SKM-1 (cell line): ENCODE results near the gene EXOC6B.
A peak's percentile ranks its signal among the peaks of the same experiment; 100 is the strongest.

Experiments
- DNase-seq: peaks from one replicate; lab custom pipeline; 2025; ENCODE audit not compliant: unreplicated experiment; lab: John Stamatoyannopoulos, UW

EXOC6B gene

DNA sequence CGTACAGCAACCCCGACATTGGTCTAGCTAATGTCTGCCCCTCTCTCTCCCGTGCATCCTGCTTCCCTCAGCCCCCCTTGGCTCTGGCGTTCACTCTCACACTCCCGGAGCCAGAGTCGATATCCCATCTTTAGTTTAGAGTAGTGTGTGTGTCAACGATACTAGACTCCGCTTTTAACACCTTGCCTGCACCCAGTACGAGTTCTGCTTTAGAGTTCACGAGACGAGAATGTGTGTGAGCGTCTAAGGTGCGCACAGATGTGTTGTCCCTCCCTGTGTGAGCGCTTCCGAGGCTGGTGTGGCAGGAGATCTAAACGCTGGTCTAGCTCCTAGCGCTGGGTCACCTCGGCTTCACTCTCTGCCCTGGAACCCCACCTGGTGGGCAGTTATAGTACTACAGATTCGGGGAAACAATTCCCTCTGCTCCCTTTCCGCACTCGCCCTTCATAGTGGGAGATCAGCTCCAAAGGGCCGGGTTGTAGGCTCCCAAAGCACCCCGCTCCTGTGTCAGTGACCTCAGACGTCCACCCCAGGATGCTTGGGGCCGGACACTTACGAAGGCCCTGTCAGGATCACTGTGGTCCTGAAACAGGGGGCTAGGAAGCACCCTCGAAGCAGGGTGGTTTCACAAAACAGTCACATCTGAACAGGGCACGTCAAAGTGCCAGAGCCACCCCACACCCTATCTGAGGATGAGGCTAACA is 675.5 kb downstream of the EXOC6B start:
- DNase-seq: peak; percentile 26

DNA sequence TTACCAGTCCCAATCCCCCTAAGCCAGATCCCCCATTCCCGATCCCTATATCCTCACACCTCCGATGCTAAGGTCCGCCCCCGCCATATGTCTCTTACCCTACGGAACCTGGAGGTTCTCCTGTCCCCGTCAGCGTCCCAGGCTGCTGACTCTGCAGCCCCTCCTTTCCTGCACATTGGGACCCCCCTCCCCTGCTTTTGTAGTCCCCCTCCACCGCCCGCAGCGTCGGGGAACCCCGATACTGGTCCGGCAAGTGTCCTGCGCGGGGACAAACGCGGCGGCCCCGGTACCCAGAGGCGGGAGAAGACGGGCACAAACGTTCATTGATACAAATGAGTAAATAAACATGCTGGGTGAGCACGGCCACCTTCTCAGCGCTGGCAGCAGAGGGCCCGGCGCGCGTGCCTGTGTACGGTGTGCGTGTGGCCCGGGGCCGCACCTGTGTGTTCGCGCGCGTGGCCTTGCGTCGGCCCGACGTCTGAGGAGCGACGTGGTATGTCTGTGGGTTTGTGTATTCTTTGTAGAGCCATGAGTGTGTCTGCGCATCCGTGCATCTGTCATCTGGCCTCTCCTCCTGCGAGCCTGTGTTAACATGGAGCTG is 676.2 kb downstream of the EXOC6B start:
- DNase-seq: no peak

DNA sequence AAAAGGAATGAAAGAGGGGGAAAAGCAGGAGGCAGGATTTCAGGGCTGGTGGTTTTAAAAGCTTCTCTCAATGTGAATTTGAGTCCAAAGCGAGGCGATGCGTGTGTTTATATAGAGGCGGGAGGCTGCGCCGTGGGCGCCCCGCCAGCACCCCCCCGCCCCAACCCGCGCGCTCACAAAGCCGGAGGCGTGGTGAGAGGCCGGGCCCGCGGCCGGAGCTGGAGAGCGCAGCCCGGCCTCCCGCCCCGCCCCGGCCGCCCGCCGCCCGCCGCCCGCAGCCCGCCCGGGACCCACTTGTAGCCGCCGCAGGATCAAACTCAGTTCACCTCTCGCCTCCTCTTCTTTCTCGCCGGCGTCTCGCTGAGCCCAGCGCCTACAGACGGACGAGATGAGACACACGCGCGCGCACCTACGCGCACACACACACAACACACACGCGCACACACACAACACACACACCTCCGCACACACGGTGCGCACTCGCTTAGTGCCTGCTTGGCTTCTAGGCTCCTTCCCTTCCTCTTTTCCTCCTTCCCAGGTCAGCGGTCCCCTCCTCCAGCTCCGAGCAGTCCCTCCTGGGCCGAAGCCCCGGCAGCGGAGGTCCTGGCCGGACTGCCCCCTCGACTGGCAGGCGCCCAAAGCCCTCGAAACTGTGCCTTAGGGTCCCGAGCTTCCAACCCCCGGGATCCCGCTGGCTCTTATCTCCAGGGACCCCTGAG is 676.8 kb downstream of the EXOC6B start:
- DNase-seq: no peak

DNA sequence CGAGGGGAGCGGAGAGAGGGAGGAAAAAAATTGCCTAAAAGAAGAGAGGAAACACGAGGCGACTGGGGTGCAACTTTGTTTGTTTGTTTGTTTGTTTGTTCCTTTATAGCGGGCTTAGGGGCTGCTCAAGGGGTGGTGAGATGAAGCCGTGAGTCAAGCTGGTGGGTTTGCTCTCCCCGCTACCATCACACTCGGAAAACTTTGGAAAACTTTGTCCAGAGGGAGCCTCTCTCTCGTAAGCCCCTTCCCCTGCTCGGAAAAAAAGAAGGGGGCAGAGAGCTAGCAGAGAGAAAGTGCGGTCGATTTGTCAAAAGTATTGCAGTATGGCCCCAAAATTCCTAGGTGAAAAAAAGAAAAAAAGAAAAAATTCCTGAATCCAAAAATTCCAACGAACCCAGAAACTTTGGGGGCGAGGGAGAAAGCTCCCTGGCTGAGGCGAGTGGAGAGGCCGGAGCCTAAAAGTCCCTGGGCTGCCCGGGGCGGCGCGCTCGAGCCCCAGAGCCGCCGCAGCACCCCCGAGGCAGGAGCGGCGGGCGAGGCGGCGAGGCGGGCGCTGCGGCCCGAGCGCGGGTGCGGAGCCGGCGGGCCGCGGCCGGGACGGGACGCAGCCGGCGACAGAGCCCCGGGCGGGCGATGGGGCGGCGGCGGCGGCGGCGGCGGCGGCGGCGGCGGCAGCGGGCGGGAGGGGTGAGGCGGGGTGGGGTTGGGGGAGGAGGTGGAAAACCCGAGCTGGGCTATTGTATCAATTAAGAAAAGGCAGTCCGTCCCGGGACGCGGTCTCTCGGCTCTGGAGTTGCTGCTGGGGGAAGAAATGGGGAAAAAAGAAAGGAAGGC is 677.6 kb downstream of the EXOC6B start:
- DNase-seq: no peak

DNA sequence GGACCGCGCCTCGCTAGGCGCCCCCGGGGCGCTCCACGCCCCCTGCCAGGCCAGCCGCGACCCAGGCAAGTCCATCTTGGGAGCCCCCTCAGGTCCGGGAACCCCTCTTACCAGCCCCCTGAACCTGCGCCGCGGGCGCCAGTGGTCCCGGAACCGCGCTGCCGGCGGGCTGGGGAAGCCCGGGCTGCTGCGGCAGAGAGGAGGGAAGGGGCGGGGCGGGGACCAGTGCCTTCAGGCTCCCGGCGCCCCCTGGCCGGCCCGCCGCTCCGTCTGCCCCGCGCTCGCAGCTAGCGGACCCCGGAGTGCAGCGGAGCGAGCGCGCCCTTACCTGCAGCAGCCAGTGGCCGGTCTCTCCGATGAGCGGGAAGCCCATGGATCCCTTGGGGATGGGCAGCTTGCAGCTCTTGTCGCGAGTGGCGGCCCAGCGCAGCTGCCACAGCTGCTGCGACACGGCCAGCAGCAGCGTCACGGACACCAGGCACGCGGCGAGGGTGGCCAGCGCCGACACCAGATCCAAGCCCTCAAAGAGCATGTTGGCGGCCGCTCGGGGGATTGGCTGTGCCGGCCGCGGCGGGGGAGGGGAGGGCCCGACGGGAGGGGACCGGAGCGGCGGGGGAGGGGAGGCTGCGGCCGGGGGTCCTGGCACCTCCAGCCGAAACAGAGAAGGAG is 678.4 kb downstream of the EXOC6B start, which contains the start of gene CYP26B1:
TSS of gene CYP26B1 (minus strand) at position 560 of the 669 bp plus-strand sequence. CDS start at position 532, 28 bp downstream.
- no peak for DNase-seq

DNA sequence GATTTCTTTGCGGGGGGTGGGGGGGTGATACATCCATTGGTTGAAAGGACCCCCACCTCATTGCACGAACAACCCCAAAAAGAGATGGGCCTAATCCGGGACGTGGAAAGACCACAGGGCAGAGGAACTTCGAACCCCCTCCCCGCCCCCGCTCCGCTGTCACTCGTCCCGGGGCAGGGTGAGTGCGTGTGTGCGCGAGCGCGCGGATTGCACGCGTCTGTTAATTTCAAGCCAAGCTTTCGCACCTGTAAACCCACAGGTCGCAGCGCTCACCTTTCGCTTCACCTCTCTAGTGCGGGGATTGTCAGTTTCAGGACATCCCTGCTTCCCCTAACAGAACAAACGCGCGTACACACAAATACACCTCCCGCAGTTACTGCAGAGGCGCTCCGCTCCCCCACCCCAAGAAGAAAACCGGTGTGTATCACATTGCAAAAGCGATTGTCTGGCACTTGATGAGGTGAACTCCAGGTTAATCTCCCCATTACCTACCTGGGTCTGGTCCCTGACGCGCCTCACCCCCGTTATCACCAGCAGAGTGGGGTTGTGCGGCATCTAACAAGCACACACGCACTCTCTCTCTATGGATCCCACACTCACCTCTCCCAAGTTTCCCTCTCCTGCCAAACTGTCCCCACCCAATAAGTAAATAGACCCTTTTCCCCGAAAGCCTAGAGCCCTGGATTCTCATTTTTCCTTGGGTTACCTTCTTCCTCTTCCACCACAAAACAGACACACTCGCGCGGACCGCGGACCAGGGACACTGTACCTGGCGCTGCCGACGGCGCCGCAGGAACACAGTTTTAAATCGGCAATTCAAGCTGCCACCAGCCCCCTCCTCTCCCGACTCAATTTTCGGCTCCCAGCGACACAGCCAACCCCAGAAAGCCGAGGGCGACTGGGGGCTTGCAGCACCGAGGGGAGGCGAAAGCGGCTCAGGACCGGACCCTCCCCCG is 679.2 kb downstream of the EXOC6B start:
- DNase-seq: no peak

DNA sequence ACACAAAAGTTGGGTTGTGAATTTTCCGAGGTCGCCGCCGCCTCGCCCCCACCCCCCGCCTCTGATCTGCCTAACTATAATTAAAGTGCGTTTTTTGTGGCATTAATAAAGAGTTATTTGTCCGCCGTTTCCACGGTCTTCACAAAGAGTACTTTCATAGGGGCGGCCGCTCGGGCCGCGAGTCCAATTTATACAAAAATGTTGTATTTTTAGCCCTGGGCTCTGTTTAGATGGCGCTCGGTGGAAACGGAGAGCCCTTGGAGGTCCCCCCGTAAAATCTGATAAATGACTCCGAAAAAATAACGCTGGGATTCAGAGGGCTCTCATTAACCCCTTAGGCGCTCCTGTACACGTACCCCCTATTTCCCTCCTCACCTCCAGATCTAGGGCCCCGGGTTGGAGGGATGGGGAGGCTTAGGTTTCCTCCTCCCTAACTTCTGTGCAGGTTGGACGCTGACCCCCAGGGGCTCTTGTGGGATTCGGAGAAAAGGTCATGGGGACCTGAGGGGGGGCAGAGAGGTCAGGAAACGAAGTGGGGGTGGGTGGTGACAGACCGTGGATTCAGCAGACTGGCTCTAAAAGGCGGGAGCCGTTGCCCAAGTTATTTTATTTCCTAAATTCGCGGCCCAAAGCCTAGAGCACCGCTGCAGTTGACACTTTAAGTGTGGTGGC is 680.0 kb downstream of the EXOC6B start:
- DNase-seq: no peak

DNA sequence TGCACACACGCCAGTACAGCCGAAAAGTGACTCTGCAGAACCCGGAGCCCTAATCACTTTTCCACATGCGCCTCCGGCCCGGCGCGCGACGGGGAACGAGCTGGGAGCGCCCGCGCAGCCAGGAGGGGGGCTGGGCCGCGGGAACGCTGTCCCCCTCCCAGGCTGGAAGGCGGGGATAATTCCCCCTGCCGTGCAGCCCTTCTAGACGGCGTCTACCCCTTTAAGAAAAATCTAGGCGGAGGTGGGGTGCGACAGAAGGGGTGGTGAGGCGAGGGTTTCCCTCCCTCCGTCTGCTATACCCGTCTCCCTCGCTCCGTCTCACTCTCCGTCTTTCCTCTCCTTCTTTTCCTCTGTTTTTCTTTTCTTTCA is 680.6 kb downstream of the EXOC6B start:
- DNase-seq: no peak

DNA sequence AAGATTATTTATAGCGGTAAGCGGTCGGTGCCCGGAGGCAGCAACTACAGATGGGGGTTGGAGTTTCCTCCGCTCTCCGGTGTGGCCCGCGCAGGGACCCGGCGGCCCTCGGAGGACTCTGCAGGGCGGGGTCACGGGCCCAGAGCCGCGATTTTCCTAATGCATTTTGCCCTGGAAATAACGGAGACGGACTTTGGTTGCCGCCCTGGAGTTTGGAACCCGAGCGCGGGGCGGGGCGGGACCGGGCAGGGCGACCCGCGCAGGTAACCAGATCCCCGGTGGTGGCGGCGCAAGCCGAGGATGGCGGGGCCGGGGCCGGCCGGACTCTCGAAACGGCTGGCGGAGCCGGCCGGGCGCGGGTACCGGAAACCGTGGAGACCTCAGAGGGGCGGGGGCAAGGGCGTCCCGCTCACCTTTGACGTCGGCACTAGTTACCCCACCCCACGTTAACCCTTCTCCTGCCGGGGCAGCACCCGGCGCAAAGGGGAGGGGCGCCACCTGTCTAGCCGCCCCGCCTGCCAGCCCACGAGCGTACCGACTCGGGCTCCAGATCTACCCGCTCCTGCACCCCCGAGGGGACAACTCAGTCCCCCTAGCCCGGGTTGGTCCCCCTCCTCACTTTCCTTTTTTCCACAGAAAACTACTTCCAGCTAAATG is 681.1 kb downstream of the EXOC6B start:
- DNase-seq: no peak

DNA sequence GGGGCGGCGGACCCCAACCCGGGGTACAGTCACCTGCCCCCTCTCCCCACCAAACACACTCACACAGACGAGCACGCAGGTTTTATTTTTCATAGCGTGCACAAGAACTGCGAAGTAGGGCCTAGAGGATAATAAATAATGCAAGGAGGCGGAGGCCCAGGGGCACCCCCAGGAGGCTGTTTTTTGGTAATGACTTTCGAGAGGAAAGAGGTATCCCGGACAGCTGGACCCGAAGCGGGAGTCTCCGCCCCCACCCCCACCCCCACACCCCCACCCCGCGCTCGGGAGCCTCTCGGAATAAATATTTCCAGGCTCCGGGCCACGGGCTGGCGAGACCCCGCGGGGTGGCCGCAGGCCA is 681.6 kb downstream of the EXOC6B start:
- DNase-seq: no peak

DNA sequence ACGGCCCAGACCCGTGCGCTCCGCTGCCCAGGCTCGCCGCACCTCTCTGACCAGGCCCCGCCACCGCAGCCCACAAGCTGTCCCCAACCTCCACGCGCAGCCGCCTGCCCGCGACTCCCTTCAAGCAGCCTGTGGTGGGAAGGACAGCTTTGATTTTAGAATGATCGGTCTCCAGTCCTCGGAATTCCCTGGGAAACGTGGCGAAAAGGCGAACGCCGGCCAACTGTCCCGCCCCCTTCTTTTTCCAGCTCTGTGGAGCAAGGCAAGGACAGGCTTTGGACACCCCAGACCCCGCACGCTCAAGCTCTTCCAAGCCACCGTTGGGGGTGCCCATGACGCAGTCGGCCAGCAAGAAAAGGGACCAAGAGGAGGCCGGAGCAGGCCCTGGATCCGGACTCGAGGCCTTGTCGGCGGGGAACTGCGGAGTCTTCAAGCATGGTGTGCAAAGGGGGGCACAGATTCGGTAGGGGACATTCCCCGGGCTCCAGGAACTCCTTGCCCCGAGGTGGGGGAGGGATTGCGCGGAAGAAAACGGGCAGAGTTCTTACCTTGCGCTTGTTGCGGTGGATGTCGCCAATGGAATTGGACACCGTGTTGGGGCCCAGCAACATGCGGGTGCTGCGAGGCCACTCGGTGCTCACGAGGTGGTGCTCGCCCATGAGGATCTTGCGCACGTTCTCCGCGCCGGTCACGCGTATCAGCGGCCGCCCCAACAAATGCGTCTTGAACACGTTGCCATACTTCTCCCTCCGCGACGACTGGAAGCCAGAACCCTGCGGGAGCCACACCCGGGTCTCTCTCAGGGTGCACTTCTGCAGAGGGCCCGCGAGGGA is 682.2 kb downstream of the EXOC6B start:
- DNase-seq: no peak

DNA sequence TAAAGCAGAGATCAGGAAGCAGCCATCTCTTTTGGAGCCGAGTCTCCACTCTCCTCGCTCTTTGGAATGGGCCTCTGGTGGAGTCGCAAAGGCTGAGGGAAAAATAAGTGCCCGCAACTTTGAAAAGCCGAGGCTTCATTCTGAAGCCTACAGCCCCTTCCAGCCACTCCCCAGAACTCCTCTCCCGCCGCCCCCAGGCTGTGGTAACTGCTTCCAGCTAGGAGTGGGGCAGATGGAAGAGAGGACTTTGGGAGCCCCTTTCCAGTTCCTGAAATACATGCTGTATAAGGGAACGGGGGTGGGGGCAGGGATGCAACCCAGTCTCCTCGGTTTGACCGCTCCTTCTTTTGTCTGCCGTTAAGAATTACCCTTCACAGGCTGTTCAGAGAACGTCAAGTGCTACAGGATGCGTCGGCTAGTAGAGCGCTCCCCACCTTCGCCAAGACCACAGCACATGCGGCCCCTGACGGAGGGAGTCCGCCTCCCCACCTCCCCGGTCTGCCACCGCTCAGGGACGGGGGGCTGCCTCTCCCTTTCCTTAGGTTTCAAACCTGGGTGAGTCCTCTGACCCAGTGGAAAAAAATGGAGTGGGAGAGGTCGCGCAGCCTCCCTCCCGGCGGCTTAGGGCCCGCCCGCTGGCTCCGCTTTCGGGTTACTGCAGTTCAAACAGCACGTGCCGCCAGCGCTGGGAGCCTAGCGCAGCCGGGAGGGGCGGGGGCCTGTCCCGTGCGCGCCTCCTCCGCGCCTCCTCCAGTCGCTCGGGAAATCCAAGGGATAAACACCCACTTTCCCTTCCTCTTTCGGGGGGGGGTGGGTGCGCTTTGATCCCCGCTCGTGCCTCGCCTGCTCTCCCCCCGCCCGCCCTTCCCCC is 683.0 kb downstream of the EXOC6B start:
- DNase-seq: no peak

DNA sequence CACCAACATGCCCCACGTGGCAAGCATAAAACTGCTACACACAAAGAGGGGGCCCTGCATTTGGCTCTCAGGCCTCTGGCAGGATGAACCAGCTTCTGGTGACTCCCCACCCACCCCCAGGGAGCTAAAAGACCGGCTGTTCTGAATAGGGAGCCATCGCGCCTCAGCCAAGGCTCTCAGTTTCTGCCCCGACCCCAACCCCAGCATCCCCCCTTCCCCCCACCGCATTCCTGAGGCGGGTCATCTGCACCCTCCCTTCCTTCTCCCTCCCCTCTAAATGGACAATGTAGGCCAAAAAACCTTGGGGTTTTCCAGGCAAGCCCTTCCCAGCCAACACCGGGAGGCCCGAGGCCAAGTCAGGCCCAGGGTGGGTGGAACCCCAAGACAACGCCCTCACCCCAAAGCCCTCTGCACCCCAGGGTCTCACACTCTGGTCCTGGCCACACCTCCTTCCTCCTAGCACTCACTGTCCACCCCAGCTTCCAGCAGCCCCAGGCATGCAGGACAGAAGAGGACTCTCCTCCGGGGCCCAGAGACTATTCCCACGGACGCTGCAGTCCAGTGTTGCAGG is 683.9 kb downstream of the EXOC6B start:
- no peak for DNase-seq

DNA sequence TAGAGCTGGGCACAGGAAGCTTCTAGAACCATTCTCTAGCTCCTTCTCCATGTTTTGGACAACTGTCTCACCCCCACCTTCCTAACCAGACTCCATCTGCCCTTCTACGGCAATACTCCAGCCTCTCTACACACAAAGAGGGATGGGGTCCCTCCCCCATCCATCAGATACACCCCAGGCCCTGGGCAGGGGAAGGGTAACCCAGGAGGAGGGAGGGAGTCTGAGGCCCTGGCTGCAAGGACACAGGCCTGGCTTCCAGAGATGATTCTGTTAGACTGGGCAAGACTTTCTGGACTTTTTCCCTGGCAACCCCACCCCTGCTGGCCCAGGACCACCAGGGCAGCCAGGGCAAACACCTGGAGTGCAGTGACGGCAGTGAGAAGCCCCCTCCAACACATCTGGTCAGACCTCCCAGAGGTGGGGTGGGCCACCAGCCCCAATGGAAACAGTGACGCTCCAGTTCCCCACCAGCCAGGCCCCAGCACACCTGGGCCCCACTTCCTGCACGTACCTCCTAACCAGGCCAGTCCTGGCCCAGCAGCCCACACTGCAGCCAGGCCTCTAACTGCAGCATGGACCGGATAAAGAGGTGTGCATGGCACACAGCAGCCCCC is 684.7 kb downstream of the EXOC6B start:
- no peak for DNase-seq

DNA sequence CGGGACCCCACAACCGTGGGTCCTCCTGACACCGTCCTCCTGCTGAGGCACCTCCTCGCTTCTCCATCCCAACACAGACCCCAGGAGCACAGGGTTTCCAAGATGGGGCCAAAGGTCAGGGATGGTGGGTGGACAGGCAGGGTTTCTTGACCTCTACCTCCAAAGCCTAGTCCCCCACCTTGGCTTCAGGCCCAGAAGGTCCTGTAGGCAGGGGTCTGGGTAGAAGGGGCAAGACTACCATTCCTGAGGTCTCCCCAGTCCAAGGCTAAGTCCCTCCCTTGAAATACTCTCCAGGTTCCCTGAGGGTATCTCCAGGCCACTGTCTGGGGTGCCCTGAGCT is 685.2 kb downstream of the EXOC6B start:
- no peak for DNase-seq

DNA sequence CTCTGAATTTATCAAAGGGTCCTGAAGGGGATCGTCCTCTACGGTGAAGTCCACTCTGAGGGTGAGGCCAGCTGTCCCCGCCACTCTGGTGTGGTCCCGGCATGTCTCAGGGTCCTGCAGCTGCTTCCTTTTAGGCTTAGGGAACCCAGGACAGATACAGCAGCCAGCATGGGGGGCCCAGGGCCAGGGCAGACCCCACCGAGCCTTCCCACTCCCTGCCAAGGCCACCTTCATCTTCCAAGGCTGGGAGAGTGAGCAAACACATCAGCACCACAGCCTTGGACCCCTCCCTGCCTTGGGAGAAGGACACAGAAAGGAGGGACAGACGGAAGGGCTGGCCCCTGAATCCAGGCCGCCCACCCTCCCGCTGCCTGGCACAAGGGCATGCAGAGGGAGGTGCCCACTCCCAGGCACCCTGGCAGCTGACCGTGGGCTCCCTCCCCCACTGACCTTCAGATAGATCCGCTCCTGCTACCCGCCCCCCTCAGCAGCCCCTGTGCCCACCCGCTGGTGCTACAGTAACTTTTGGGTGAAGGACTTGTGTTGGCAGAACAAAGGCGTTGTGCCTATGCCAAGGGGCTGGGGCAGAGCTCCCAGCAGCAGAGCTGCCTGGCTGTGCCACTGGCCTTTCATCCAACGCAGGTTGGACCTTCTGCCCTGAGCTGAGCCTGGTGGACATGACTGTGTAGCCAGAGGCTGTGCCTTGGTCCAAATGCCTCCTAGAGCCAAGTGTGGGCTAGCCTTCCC is 685.8 kb downstream of the EXOC6B start:
- DNase-seq: no peak
